Uterus (tissue), 2 donors: Measurements from ENCODE around the gene TAPBPL.

Source experiments
- POLR2A ChIP-seq, 2 donors: fragments of 450-650 bp; IDR thresholded peaks; one replicate each; pipeline ENCODE4 v1.6.1; 2016; ENCODE audit warnings: antibody characterized with exemption in 2 of 2, mild to moderate bottlenecking in 1 of 2, moderate library complexity in 1 of 2
- TF ChIP-seq, protein P1 (sequence below), 4 experiments: fragments of 200-600 bp in 2 of 4; fragments of 450-650 bp in 2 of 4; sonication (generic) in 2 of 4; IDR thresholded peaks; one replicate each; pipeline ENCODE4 v1.5.1; 2016 to 2019; ENCODE audit warnings: antibody characterized with exemption in 4 of 4, mild to moderate bottlenecking in 2 of 4, moderate library complexity in 1 of 4

DNA sequence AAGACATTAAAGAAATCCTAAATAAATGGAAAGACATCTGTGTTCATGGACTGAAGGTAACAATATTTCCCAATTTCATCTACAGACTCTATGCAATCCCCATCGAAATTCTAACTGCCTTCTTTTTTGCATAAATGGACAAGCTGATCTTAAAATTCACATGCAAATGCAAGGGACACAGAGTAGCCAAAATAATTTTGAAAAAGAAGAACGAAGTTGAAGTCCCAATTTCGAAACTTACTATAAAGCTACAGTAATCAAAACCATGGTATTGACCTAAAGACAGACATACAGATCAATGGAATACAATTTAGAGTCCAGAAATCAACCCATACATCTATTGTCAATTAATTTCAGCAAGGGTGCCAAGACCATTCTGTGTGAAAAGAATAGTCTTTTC lies 23.5 kb upstream of the TAPBPL start:
- TF ChIP-seq, protein P1, sequence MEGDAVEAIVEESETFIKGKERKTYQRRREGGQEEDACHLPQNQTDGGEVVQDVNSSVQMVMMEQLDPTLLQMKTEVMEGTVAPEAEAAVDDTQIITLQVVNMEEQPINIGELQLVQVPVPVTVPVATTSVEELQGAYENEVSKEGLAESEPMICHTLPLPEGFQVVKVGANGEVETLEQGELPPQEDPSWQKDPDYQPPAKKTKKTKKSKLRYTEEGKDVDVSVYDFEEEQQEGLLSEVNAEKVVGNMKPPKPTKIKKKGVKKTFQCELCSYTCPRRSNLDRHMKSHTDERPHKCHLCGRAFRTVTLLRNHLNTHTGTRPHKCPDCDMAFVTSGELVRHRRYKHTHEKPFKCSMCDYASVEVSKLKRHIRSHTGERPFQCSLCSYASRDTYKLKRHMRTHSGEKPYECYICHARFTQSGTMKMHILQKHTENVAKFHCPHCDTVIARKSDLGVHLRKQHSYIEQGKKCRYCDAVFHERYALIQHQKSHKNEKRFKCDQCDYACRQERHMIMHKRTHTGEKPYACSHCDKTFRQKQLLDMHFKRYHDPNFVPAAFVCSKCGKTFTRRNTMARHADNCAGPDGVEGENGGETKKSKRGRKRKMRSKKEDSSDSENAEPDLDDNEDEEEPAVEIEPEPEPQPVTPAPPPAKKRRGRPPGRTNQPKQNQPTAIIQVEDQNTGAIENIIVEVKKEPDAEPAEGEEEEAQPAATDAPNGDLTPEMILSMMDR (IDR thresholded peaks at IDR 0.05), result no peak
- TF ChIP-seq POLR2A (IDR thresholded peaks at IDR 0.05), result no peak
